HG02970 (cell line): ENCODE measurements around the gene DCBLD2.

Source experiments
- ATAC-seq: cut with Tn5 transposase; IDR thresholded peaks from one replicate; pipeline ENCODE4 v1.9.1; 2021; ENCODE audit warnings: mild to moderate bottlenecking, moderate library complexity, moderate number of reproducible peaks; ENCODE audit not compliant: unreplicated experiment, low FRiP score

The DCBLD2 gene

GRCh38 chr3:98901392-98902350, at the start of gene DCBLD2:
Gene DCBLD2, minus strand, starts transcription at chr3:98901695. Its CDS starts 369 bp downstream, at chr3:98901326.
- peak; percentile 100 for ATAC-seq

DNA sequence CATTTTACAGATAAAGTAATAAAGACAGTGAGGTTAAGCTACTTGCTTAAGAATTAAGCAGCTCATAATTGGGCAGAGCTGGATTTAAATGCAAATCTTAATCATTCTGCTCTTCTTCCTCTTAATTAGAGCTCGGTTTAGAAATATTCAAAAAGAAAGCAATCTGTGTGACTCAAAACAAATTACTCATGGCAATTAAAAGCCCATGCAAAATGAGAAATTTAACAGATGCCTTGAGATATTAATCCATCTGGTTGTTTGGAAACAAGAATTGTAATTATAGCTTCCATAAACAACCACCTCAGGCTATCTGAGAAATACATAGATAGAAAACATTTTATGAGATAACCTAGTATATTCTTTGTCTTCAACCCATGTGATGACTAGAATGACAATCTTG, 44.2 kb upstream of the DCBLD2 start:
- no peak for ATAC-seq

- ATAC-seq: no peak
These were observed 43.6 kb upstream of the DCBLD2 start for GRCh38 chr3:98945101-98945524.

DNA sequence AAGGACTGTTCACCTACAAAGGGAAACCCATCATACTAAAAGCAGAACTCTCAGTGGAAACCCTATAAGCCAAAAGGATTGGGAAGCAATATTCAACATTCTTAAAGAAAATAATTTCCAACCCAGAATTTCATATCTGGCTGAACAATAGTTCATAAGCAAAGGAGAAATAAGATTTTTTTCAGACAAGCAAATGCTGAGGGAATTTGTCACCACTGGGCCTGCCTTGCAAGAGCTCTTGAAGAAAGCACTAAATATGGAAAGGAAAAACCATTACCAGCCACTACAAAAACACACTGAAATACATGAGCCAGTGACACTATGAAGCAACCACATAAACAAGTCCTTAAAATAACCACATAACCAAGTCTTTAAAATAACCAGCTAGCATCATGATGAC, 28.9 kb upstream of the DCBLD2 start:
- no peak for ATAC-seq

DNA sequence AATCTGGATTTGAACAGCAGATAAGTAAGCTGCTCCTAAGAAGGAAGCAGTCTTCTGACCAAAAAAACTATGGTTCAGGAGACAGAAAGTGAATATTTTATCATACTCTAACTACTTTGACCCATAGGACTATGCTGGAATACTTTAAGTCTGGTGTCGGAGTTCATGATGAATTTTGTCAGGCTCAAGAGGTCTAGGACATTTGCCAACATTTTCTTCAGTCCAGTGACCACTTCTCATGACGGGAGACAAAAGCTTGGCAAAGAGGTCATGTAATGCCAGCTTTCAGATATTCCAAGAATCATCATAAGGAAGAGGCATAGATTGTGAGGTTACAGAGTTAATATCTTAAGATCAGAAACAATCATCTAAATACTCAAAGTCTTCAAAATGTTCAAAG, 20.5 kb upstream of the DCBLD2 start:
- ATAC-seq: no peak

GRCh38 chr3:98920166-98920565, 18.7 kb upstream of the DCBLD2 start:
- ATAC-seq: no peak

DNA sequence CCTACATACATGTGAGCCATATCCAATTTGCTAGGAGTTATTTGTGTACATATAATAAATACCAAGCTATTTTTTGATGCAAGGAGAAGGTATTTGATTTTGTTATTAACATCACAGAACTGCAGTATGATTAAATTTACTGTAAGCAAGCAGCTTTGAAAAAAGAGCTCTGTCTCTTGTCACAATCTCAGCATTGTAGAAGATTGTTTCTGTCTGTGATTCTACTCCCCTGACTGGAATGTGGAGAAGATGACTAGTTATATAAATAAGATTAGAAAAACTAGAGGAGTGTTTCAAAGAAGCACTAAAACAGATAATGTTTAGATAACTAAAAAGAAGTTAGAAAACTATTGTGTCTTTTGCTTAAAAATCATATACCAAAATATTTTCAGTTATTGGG, 17.1 kb upstream of the DCBLD2 start:
- ATAC-seq: no peak

DNA sequence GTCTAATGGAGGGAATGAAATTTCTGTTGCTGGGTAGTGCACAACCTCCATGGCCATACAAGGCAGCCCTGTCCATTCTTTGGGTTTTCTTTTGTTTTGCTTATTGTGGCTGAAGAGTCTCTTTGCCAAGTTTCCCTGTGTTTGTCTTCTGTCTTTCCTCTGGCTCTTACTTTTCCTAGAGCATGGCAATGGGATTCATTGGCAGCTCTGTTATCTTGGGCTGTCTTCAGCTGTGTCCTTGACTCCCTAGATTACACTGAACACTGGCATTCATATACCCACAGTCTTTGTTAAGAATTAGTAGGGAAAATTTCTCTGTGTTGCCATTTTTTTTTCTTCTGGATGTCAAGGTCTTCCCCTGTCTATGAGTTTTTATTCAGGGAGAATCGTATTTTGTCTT, 16.1 kb upstream of the DCBLD2 start:
- no peak for ATAC-seq

DNA sequence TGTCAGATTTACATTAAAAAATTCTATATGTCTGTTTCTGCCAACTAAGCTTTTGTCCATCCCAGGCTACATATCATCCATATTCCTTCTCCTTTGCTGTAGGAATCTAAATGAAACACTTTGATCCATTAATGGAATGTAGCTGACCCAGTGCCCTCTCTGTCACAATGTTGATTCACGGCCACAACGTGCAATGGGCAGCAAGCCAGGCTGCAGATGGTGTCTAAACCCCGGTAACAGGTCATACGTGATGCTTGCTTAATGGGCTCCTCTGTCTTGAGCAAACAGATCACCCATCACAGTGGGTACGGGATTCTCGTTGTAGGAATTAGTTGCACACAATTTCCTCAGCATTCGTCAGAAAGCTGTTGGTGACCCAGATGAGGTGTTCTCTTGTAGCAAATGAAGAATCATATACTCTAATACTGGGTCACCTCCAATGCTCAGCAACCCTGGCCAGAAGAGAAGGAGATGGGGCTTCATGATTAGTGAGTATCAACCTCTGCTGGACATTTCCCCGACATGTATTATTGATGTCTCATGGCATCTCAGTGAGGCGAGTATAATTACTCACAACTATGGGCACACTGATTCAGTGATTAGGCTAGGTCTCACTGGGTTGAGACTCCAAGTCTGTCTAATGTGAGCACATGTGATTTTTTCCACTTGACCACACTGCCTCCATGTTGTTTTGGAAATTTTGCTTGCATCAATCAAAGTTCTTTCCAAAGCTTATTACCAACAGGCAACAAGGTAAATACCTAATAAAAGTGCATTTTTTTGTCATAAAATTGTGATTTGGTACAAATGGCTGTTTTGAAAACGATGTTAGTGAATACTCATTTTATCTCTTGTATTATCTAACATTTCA, 12.9 kb upstream of the DCBLD2 start:
- ATAC-seq: no peak

GRCh38 chr3:98912448-98912847, 11.0 kb upstream of the DCBLD2 start:
- no peak for ATAC-seq

GRCh38 chr3:98906230-98906629, 4.7 kb upstream of the DCBLD2 start:
- ATAC-seq: no peak

DNA sequence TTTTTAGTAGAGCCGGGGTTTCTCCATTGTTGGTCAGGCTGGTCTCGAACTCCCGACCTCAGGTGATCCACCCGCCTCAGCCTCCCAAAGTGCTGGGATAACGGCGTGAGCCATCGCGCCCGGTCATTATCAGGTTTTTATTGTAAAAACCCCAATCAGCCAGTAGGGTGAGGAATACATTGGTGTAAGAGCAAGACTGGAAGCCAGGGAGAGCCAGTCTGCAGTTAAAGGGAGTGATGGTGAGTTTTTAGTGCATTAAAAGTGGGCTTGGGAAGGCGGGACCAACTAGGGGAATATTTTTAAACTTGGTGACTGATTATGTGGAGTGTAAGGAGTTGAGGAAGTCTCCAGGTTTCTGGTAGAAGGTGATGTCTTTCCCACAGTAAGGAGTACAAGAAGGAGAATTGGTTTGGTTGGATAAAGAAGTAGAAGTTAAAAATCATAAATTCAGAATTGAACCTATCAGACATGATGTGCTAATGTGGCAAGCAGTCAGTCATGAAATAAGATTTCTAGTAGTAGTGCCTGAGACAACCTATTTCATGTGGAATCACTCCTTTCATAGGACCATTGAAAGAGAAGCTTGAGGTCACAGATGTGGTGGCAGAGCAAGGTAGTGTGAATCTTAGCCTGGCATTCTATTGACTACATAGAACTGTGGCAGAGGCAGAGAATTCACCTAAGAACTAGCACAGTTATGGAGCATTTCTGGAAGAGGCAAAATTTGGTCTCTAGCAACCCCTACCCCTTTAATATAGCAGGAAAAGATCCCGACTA, 2.4 kb upstream of the DCBLD2 start:
- no peak for ATAC-seq

GRCh38 chr3:98903099-98903498, 1.6 kb upstream of the DCBLD2 start:
- ATAC-seq: no peak

DNA sequence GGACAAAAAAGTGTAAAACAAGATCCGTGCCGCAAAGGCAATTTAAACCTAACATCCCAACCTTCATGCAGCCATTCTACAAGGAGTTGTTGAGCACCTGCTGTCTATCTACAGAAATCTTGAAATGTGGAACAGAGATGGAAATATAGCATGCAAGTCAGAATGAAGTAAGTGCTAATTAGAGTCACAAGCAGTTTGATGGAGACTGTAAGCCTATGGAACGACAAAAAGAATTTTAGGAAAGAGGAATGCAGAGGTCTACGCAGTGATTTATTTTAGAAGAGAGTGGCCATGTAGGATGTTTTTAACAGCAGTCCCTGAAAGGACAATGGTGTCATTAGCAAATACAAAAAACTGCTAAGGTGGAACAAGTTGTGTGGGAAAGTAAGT, 851 bp upstream of the DCBLD2 start:
- ATAC-seq: no peak

GRCh38 chr3:98901119-98901391, 440 bp downstream of the DCBLD2 start:
- ATAC-seq: peak; percentile 26

- ATAC-seq: no peak
These were observed 1.0 kb downstream of the DCBLD2 start for GRCh38 chr3:98900265-98901118.

DNA sequence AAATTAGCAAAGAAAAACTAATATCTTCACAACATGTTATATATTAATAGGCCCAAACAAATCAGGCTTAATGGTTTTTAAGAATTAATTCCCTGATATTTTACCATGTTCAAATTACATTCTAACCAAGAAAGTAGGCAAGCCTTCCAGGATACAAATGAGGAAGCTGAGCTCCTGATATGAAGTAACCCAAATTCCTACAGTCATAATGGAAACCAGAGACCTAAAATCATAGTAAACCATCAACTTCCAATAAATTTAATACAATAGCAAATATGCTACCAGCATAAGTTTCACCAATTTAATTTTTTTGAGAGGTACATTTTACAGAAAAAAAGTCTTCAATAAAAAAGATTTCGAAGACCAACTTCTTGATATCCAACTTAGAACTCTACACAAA, 3.8 kb downstream of the DCBLD2 start:
- ATAC-seq: no peak

- ATAC-seq: no peak
These were observed 6.5 kb downstream of the DCBLD2 start for GRCh38 chr3:98894791-98895576.

DNA sequence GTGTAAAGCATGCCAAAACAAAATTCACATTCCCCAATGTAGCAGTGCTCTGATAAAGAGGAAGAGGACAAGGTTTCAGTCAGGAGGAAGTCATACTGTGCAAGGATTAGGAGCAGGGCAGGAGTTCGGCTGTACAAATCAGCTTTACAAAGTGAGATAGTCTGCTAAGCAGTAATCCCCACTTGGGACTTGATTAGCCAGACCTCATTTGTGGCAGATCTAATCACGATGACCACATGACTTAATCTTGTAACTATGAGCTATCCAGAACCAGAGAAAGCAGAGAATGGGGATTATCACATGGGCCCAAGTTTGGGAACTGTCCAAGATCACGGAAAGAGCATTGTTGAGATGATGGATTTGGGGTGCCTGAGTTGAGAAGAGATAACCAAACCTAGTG, 7.8 kb downstream of the DCBLD2 start:
- ATAC-seq: no peak
